ENCODE data around the gene CAPZB.
"Not testable (repeated sequence)": the region's sequence is repeated elsewhere in the genome, so short reads cannot be mapped to it uniquely, and the experiment has no call there.

CAPZB gene

GRCh38 chr1:19304081-19304480 lies 181.3 kb downstream of the CAPZB start:
- DNase-seq: not testable (repeated sequence)

GRCh38 chr1:19300211-19300610 lies 185.1 kb downstream of the CAPZB start:
- no peak for DNase-seq

- DNase-seq: no peak
These were observed 190.7 kb downstream of the CAPZB start for GRCh38 chr1:19294638-19295037.

GRCh38 chr1:19289244-19289643 lies 196.1 kb downstream of the CAPZB start:
- no peak for DNase-seq

Measured in activated gamma-delta T cell treated with Interleukin-2 at 50 U/mL for 16 hours (primary cell).